Testis (tissue), 2 donors: ENCODE measurements around the gene EIF5B.

Experiments used
- POLR2A ChIP-seq: fragments of 450-650 bp; IDR thresholded peaks from one replicate; pipeline ENCODE4 v1.6.1; 2017; ENCODE audit warnings: antibody characterized with exemption, mild to moderate bottlenecking, moderate library complexity
- TF ChIP-seq, protein P1 (sequence below), 3 experiments: fragments of 450-650 bp in 2 of 3; fragments of 200-600 bp in 1 of 3; sonication (generic) in 1 of 3; IDR thresholded peaks; one replicate each; pipeline ENCODE4 v1.5.1; 2016 to 2019; ENCODE audit warnings: antibody characterized with exemption in 3 of 3, mild to moderate bottlenecking in 2 of 3, moderate library complexity in 1 of 3

DNA sequence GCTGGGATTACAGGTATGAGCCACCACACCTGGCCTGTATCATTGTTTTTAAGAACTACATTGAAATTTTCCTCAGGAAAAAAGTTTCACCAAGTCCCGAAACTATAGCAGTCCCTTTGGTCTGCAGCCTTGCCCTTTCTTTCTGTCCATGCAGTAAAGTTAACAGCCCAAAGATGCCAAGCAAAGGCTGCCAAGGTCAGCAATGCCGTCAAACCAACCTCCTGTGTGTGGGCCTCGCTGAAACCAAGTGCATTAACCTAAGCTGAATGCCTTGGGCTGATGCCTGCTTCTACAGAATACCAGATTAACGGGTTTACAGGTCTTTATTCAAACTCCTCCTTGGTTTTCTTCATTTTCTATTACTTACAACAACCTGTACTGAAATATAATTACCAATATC, 73.1 kb downstream of the EIF5B start:
- TF ChIP-seq, protein P1, sequence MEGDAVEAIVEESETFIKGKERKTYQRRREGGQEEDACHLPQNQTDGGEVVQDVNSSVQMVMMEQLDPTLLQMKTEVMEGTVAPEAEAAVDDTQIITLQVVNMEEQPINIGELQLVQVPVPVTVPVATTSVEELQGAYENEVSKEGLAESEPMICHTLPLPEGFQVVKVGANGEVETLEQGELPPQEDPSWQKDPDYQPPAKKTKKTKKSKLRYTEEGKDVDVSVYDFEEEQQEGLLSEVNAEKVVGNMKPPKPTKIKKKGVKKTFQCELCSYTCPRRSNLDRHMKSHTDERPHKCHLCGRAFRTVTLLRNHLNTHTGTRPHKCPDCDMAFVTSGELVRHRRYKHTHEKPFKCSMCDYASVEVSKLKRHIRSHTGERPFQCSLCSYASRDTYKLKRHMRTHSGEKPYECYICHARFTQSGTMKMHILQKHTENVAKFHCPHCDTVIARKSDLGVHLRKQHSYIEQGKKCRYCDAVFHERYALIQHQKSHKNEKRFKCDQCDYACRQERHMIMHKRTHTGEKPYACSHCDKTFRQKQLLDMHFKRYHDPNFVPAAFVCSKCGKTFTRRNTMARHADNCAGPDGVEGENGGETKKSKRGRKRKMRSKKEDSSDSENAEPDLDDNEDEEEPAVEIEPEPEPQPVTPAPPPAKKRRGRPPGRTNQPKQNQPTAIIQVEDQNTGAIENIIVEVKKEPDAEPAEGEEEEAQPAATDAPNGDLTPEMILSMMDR (IDR thresholded peaks at IDR 0.05): no peak
- TF ChIP-seq POLR2A: no peak
